Upper lobe of left lung (tissue), 4 donors: ENCODE results near the gene MRM3.
A peak's percentile ranks its signal among the peaks of the same experiment; 100 is the strongest.

Experiments
- CTCF ChIP-seq, 6 experiments: fragments of 450-650 bp in 4 of 6; fragments of 200-600 bp in 2 of 6; sonication (generic) in 2 of 6; IDR thresholded peaks; one replicate each; pipeline ENCODE4 v1.5.1; 2016 to 2019; ENCODE audit warnings: antibody characterized with exemption in 6 of 6
- POLR2A ChIP-seq, 4 donors: fragments of 450-650 bp; IDR thresholded peaks; one replicate each; pipeline ENCODE4 v1.5.1; 2016 to 2017; ENCODE audit warnings: antibody characterized with exemption in 4 of 4, mild to moderate bottlenecking in 2 of 4
- POLR2AphosphoS5 ChIP-seq, 2 donors: sonication (generic); formaldehyde crosslinking; IDR thresholded peaks; one replicate each; pipeline ENCODE4 v1.5.1; 2017; ENCODE audit warnings: antibody characterized with exemption in 2 of 2

GRCh38 chr17:794876-795275, 12.7 kb downstream of the MRM3 start:
- TF ChIP-seq CTCF (IDR thresholded peaks at IDR 0.05) = peak; percentile 74 to 92 (median 85)
- peak; percentile 38 to 46 for TF ChIP-seq POLR2AphosphoS5 (IDR thresholded peaks at IDR 0.05)
- no peak for TF ChIP-seq POLR2A (IDR thresholded peaks at IDR 0.05)
